Kasumi-1 (cell line): ENCODE measurements around the gene HMGB1.
A peak's percentile ranks its signal among the peaks of the same experiment; 100 is the strongest.
"Not testable (repeated sequence)": the region's sequence is repeated elsewhere in the genome, so short reads cannot be mapped to it uniquely, and the experiment has no call there.

Source experiments
- DNase-seq, 2 experiments: peaks; one replicate each; lab custom pipeline; 2025; lab: John Stamatoyannopoulos, UW

Gene HMGB1

DNA sequence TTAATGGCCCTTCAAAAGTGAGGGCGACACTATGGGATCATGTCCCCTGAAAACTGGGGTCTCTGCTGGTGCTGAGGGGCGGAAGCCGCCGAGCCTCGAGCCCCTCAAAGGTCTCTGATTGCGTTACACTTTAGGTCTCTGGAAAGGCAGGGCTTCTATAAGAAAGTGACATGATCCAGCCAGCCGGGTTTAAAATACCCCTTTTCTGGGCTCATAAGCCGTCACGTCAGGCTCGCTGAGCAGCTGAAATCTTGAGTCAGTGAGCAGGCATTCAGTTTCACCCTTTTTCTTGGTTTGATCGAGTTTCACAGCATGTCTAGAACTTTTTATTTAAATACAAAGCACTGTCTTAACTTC is 600 bp upstream of the HMGB1 start:
- DNase-seq: no peak

DNA sequence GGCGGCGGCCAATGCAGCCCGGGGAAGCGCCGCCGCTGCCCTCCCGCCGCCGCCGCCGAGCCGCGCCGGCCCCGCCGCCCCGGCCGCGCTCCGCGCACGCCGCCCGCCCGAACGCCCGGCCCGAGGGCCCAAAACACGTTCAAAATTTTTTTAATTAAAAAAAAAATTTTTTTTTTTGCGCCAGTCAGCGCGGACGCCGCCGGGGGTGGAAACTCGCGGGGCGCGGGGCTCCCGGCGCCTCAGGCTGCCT is 468 bp downstream of the HMGB1 start:
- DNase-seq: no peak

DNA sequence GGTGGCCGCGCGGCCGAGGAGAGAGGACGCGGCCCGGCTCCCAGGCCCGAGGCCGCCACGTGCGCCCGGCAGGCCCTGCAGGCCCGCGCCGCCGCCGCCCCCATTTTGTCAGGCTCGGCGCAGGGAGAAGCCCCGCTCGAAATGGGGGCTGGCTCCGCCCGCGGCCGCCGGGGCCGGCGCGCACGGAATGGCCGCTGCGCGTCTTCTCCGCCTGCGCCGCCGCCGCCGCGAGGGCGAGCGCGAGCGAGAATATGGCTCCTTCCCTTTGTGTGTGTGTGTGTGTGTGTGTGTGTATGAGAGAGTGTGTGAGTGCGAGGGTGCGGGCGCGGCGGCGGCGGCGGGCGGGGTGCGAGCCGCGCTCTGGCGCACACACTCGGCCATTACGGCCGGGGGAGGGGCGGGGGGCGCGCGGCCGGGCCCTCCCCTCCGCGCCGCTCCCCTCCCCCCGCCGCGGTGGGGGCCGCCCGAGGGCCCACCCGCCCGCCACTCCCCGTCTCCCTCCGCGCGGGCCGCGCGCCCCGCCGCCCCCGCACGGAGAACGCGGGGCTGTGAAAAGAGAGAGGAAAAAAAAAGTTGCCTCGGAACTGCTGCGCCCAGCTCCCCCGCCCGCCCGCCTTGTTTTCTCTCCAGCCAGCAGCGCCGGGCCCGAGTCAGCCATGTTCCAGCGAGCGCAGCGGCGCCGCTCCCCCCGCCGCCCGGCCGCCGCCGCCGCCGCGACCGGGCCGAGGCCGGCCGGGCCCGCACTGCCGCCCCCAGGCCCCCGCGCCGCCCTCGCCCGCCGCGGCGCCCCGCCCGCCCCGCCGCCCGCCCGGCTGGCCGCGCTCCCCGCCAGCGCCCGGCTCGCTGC is 1.0 kb downstream of the HMGB1 start:
- peak; percentile 15 to 33 for DNase-seq

DNA sequence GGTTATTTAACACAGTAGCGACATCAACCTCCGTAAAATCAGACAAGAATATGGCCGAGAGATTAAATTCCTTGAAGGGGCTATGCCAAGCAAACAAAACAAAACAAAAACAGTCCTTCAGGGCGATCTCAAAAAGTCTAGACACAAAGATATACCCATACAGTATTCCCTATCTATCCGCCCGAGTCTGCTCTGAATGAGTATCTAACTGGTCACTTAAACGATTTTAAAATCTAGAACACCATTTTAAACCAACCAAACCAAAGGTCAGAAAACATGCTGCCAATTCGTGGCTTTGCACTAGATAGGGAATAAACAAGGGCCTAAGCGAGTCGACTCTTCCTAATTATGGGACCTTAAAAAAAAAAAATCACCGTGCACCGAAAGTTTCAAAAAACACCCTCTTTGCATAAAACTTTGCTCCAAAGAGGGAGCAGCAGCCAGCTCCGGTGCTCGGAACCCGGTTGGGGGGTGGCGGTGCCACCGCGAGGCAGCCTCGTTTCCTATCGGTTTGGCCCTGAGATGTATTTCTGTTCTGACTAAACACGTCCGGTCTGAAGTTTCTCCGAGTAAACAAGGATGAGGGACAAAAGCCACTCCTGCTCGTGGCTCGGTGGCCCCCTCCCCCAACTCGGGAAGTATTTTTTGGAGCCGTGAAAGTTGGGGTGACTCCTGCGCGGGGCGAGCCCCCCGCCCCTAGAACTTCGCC is 1.8 kb downstream of the HMGB1 start:
- DNase-seq: peak; percentile 2 to 18

DNA sequence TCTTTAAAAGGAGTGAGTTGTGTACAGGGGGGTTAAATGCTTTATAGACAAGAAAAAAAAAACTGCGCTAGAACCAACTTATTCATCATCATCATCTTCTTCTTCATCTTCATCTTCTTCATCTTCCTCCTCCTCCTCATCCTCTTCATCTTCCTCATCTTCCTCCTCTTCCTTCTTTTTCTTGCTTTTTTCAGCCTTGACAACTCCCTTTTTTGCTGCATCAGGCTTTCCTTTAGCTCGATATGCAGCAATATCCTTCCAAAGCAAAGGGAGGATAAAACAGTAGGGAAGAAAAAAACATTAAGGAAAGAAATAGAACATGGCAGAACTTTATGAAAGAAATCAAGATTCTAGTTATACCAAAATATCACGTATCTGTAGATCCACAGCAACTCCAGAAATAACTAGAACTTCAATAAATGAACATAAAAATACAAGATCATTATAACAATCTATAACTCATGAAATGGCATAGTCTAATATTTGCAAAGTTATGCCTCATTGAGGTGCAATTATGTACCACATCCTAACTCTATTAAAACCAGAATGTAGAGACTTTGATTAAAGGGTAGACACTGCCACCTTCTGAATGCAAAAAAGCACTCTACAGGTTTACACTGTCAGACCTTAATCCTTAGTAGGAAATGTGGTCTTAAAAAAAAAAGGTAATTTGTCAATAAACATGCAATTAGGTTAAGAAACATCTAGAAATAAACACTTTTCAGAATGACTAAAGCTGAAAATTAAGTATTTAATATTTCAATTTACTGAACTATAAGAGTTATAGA is 4.3 kb downstream of the HMGB1 start:
- DNase-seq: not testable (repeated sequence)

DNA sequence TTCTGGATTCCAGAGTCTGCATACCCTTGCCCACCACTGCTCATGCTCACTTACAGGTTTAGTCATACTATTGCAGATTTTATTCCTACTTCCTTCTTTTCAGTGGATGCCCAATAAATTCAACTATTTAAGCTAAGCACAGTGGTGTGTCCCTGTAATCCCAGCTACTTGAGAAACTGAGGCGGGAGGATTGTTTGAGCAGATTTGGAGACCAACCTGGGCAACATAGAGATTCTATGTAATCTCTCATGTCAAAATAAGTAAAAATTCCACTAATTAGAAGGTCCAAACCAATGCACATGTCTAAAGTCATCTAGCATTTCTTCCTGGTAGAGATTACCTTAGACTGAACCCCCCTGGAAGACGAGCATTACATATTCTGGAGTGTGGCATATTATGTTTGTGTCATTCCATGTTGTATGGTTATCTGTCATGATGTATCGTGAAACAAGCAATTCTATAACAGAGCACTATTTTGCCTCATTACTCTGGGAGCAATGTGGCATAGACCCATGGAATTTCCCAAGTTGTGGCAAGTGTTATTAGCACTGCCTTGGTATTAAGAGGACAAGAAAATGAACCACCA is 8.3 kb downstream of the HMGB1 start:
- DNase-seq: no peak

DNA sequence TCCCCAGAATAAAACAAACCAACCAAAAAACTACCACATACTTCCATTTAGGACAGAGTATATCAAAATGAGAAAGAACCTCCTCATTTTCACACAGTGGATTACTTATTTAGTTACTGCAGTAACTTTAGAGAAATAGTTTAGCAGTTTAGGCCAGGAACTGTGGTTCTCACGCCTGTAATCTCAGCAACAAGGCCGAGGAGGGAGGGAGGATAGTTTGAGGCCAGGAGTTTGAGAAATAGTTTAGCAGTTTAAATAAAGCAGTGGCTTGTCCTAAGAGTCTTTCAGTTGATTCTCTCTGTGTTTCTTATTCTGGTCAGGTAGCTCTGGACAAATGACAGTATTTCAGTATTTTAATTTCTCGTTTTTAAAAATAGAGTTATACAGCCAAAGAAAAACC is 9.4 kb downstream of the HMGB1 start:
- no peak for DNase-seq

DNA sequence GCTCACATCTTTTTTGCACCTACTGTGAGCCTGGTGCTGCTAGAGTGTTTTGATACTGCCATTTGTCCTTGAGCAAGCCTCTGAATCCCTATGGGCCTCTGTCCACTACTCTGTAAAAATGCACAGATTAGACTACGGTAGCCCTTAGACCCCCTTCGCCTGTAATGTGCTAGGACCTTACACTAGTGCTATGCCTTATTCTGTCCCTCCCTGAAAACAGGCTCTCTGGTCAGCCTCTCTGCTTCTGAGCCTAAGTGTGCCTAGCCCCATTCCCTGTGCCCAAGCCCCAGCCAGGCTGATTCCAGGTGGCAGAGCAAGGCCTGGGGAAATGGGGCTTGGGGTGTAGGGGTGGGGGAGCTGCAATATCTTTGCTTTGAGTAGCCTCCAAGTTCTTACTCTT is 10.7 kb downstream of the HMGB1 start:
- no peak for DNase-seq

DNA sequence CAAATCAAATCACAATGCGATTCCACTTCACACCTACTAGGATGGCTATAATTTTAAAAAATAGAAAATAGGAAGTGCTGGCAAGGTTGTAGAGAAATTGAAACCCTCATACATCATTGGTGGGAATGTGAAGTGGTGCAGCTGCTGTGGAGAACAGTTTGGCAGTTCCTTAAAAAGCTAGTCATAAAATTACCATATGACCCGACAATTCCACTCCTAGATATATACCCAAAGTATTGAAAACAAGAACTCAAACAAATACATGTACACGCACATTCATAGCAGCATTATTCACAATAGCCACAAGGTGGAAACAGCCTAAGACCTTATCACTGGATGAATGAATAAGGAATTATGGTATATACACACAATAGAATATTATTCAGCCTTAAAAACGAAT is 12.0 kb downstream of the HMGB1 start:
- peak; percentile 6 to 25 for DNase-seq

DNA sequence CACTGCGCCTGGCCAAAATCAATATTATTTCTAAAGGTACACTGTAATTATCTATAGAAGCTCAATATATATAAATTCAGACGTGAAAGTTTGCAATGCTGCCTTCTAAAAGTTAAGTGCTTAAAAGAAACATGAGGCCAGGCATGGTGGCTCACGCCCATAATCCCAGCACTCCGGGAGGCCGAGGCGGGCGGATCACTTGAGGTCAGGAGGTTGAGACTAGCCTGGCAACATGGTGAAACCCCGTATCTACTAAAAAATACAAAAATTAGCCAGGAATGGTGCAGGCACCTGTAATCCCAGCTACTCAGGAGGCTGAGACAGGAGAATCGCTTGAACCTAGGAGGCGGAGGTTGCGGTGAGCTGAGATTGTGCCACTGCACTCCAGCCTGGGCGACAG is 14.3 kb downstream of the HMGB1 start:
- DNase-seq: not testable (repeated sequence)

DNA sequence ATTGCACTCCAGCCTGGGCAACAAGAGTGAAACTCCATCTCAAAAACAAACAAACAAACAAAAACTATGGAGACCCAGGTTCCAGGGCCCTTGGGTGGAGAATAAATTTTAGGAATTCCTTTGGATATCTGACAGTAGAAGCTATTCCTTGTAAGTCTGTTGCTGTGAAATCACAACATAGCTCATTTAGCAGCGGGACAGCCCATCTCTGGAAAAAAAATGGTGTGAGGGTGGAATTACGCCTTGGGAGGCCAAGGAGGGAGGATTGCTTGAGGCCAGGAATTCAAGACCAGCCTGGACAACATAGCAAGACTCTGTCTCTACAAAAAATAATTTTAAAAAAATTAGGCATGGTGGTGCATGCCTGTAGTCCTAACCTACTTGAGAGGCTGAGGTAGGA is 15.7 kb downstream of the HMGB1 start:
- DNase-seq: no peak

DNA sequence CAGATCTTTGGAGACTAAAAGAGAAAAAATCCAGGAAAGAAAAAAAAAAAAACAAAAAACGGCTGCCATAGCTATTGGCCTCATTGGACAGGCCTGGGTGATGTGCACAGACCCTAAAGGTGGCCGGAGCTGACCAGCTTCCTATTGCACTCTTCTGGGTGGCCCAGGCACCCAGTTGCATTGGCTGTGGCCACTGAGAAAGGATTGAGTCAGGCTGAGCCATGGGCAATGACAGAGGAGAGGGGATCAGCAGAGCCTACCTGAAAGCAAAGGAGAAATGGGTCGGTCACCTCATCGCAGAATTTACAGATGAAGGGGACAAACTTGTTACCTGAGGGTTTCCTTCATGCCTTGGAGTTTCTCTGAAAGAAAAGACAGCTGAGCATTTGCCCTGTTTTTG is 17.3 kb downstream of the HMGB1 start:
- no peak for DNase-seq

DNA sequence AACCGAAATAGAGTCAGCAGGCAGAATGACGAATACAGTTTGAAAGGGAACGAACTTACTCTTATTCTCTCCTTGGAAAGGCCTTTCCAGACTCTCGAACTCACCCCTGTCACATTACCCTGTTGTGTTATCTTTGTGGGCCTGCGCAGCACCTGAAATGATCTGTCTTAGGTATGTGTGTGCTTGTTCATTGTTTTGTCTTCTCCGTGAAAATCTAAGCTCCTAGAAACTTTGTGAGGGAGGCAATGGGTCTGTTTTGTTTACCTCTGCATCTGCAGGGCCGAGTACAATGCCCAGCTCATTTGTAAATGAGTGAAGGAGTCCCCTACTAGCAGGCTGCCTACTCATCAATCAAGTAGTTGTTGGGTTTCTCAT is 19.6 kb downstream of the HMGB1 start:
- DNase-seq: no peak

DNA sequence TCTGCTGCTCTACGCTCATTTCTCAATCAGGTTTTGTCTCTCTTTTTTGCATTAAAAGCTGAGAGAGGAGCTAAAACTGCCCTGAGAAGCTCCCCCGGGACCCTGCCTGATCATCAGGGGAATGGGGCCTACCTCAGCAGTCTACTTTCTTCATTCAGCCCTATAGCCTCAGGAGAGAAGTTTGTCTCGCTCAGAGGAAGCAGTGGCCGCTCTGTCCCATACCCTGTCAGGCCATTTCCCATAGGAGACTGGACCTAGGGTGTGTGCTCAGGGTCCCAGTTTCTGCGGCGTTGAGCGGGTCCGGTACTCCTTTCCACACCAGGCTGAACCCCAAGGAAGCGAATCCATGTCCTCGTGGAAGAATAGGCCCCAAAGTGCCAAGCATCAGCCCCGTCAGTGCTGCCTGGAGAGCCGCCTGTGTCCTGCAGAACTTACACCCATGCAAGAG is 21.8 kb downstream of the HMGB1 start:
- no peak for DNase-seq

DNA sequence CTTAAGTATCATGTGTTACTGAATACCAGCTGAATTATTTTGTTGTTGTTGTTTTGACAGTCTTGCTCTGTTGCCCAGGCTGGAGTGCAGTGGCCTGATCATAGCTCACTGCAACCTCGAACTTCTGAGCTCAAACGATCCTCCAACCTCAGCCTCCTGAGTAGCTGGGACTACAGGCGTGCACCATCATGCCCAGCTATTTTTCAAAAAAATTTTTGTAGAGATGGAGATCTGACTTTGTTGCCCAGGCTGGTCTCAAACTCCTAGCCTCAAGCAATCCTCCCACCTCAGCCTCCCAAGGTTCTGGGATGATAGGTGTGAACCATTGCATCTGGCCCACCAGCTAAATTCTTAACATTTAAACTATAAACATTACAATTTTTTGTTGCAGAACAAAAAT is 22.2 kb downstream of the HMGB1 start:
- DNase-seq: not testable (repeated sequence)

DNA sequence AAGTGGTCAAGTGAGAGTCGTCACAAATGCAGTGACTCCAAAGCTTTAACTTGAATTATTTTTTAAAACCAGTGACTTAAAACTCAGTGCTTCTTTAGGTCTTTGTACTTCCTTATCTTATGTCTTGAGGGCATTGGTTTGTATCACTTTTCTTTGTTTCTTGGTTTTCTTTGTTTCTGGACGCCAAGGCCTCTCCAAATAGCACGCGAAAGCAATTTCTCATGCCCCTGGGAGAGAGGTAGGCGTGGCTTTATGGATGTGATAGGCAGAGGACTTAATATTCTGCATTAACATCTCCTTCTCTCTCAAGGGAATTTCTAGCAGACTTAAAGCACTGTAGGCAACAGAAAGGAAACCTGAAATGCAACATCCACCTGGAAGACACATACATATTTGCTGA is 22.8 kb downstream of the HMGB1 start:
- no peak for DNase-seq

DNA sequence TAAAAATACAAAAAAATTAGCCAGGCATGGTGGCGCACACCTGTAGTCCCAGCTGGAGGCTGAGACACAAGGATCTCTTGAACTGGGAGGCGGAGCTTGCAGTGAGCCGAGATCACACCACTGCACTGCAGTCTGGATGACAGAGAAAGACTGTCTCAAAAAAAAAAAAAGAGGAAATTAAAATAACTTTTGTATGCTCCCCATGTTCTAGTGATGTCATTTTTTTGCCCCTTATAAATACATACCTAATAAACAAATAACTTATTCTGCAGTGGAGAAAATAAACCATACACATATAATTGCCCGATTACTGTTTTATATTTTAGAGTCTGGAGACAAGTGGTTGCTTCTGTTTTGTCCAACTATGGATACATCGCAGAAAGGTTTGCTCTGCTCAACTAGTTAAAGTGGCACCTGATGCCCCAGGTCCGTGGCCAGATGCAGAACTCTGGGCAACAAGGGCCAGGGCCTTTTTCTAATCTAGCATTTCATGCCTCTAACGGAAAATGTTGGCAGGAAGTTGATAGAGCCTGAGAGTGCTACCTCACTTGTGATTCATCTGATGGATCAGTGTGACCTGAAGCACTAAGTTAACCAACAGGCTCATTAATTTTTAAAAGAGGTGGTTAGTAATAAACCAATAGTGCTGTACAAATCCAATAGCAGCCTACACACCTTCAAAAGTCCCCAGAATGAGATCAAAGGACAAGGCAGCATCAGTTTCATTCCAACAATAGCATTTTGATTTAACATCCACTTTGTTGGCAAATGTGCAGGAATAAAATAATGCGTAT is 24.6 kb downstream of the HMGB1 start:
- no peak for DNase-seq

DNA sequence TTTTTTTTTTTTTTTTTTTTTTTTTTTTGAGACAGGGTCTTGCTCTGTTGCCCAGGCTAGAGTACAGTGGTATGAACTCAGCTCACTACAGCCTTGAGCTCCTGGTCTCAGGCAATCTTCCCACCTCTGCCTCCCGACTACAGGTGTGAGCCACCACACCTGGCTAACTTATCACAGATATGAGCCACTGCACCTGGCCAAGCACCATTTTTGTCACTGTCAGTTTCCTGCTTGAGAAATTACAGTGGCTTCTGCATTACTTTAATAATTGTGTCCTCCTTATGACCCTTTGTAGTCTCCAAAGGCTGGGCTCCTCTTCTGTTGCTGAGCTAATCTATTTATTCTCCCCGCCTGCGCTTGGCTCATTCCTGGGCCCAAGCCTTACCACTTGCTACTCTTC is 27.4 kb downstream of the HMGB1 start:
- no peak for DNase-seq

DNA sequence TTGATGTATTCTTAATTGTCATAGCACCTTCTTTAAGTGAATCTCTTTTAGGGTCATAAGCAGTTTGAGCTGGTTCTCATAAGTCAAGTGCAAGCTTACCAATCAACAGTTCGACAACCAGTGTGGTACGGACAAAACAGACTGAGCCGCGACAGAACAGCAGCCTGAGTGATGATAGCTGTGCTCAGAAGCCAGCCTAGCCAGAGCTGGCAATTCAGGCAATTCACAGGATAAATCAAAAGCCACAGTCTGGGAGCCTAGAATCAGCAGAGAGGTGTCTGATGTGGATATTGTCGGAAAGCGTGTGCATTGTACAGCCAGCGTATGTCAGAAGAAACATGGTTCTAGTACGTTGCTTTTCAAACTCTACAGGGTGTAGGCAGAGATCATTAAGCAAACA is 28.6 kb downstream of the HMGB1 start:
- no peak for DNase-seq

DNA sequence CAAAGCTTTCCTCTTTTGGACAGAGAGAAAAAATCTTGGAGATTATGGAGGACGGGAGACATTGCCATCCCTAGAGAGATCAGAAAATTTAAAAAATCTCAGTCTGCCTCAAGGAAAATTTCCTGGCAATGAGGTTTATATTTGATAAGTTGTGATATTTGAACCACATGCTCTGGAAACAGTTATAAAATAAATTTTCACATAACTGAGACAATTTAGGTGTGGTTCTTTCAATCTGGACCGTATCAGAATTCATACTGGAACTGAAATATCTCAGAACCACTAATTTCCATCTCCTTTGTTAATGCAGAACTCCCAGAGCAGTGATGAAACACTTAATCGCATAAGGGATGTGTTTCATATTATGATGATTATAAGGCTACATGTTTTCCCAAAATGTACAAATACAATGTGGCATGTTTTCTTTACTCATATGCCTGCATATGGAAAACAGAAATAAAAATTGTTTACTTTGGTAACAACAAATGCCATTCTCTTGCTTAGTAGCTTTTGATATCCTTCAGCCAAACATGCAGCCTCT is 29.8 kb downstream of the HMGB1 start:
- no peak for DNase-seq

DNA sequence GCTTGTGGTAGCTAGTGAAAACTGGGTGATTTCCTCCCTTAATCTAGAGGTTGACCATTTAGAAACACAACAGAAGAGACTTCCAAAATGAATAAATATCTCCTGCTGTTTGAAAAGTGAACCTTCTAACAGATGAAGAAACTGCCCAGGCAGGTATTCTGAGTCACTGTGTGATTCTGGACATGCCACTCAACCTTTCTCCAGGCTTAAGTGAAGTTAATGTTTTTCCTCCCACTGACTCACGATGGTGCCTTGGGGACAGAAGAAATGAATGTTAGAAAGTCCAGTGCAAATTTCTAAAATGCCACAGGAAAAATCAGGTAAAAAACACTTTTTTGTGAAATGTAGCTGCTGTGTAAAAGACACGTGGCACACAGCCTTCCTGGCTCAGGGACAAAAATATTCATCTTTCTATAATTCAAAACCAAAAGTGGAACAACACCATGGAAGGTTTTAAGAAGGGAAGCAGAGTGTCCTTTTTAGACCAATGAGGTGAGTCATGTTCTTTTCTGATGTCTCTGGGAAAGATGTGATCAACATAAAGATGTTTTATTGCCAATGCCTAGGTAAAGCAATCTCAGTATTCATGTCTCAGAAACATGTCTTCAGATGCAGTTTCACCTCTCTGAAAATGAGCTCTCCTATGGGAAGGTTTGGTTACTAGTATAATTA is 34.3 kb downstream of the HMGB1 start:
- DNase-seq: no peak
